Suprapubic skin (tissue), 2 donors: Measurements from ENCODE around the gene LHPP.
"Not testable (repeated sequence)": the region's sequence is repeated elsewhere in the genome, so short reads cannot be mapped to it uniquely, and the experiment has no call there.

Source experiments
- EP300 ChIP-seq: sonication (generic); formaldehyde crosslinking; IDR thresholded peaks from one replicate; pipeline ENCODE4 v1.6.1; 2017; ENCODE audit warnings: antibody characterized with exemption
- POLR2A ChIP-seq, 2 donors: fragments of 450-650 bp; IDR thresholded peaks; one replicate each; pipeline ENCODE4 v1.6.1; 2017; ENCODE audit warnings: antibody characterized with exemption in 2 of 2, mild to moderate bottlenecking in 2 of 2, moderate library complexity in 2 of 2

DNA sequence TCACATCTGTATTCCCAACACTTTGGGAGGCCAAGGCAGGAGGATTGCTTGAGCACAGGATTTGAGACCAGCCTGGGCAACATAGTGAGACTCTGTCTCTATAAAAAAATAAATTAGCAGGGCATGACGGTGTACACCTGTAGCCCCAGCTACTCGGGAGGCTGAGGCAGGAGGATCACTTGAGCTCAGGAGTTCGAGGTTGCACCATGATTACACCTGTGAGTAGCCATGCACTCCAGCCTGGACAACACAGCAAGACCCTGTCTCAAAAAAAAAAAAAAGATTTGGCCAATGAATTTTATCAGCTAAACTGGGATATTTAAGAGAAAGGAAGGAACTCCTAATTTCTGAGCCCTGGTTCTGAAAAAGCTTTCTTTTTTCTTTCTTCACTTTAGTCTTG is 87.5 kb downstream of the LHPP start:
- not testable (repeated sequence) for TF ChIP-seq EP300; POLR2A (IDR thresholded peaks at IDR 0.05)
